HEK293 (cell line): Measurements from ENCODE around the gene TUBD1.

Source experiments
- GFI1B ChIP-seq: fragments of 450-650 bp; formaldehyde crosslinking; IDR thresholded peaks from 2 replicates; pipeline ENCODE4 v1.5.1; 2016; ENCODE audit warnings: missing biosample characterization, missing genetic modification characterization
- HIC1 ChIP-seq: fragments of 450-650 bp; formaldehyde crosslinking; IDR thresholded peaks from 2 replicates; pipeline ENCODE4 v1.5.1; 2016; ENCODE audit warnings: missing biosample characterization, missing genetic modification characterization
- KLF1 ChIP-seq: fragments of 450-650 bp; formaldehyde crosslinking; IDR thresholded peaks from 2 replicates; pipeline ENCODE4 v1.5.1; 2016; ENCODE audit warnings: missing biosample characterization, missing genetic modification characterization
- KLF10 ChIP-seq: fragments of 450-650 bp; IDR thresholded peaks from 2 replicates; pipeline ENCODE4 v1.5.1; 2018; ENCODE audit warnings: missing biosample characterization, mild to moderate bottlenecking, missing genetic modification characterization
- KLF16 ChIP-seq: fragments of 450-650 bp; formaldehyde crosslinking; IDR thresholded peaks from 2 replicates; pipeline ENCODE4 v1.5.1; 2017; ENCODE audit warnings: missing biosample characterization, missing genetic modification characterization
- KLF8 ChIP-seq: fragments of 450-650 bp; formaldehyde crosslinking; IDR thresholded peaks from 2 replicates; pipeline ENCODE4 v1.5.1; 2016; ENCODE audit warnings: missing biosample characterization, missing genetic modification characterization
- MEIS1 ChIP-seq: sonication (generic); formaldehyde crosslinking; IDR thresholded peaks from 2 replicates; pipeline ENCODE4 v1.8.1; 2022; ENCODE audit warnings: missing genetic modification reagents, mild to moderate bottlenecking, borderline replicate concordance
- PRDM1 ChIP-seq: fragments of 450-650 bp; formaldehyde crosslinking; IDR thresholded peaks from 2 replicates; pipeline ENCODE4; 2016; ENCODE audit warnings: missing biosample characterization, missing genetic modification characterization
- SP3 ChIP-seq: fragments of 450-650 bp; formaldehyde crosslinking; IDR thresholded peaks from 2 replicates; pipeline ENCODE4 v1.5.1; 2016; ENCODE audit warnings: missing biosample characterization, missing genetic modification characterization
- TRIM28 ChIP-seq: IDR thresholded peaks from 2 replicates; pipeline ENCODE4 v1.6.1; 2011; ENCODE audit warnings: low read length, control low read depth, borderline replicate concordance
- WT1 ChIP-seq: fragments of 450-650 bp; formaldehyde crosslinking; IDR thresholded peaks from 2 replicates; pipeline ENCODE4 v1.5.1; 2016; ENCODE audit warnings: missing biosample characterization, missing genetic modification characterization
- ZBTB7A ChIP-seq: fragments of 450-650 bp; formaldehyde crosslinking; IDR thresholded peaks from 2 replicates; pipeline ENCODE4 v1.5.1; 2016; ENCODE audit warnings: low read depth, missing biosample characterization, missing genetic modification characterization
- ZNF132 ChIP-seq: fragments of 450-650 bp; formaldehyde crosslinking; IDR thresholded peaks from 2 replicates; pipeline ENCODE4 v1.5.1; 2017; ENCODE audit warnings: missing biosample characterization, missing genetic modification characterization, borderline replicate concordance
- ZNF140 ChIP-seq: fragments of 450-650 bp; formaldehyde crosslinking; IDR thresholded peaks from 2 replicates; pipeline ENCODE4 v1.5.1; 2016; ENCODE audit warnings: missing biosample characterization, missing genetic modification characterization
- ZNF24 ChIP-seq: fragments of 450-650 bp; formaldehyde crosslinking; IDR thresholded peaks from 2 replicates; pipeline ENCODE4 v1.5.1; 2016; ENCODE audit warnings: missing biosample characterization, missing genetic modification characterization
- ZNF354C ChIP-seq: fragments of 450-650 bp; formaldehyde crosslinking; IDR thresholded peaks from 2 replicates; pipeline ENCODE4 v1.5.1; 2016; ENCODE audit warnings: missing biosample characterization, missing genetic modification characterization, low read depth, borderline replicate concordance
- ZNF366 ChIP-seq: fragments of 450-650 bp; formaldehyde crosslinking; conservative IDR thresholded peaks from 2 replicates; pipeline ENCODE4 v1.5.1; 2016; ENCODE audit warnings: missing biosample characterization, missing genetic modification characterization
- ZNF394 ChIP-seq: fragments of 450-650 bp; formaldehyde crosslinking; IDR thresholded peaks from 2 replicates; pipeline ENCODE4 v1.5.1; 2016; ENCODE audit warnings: missing biosample characterization, missing genetic modification characterization, mild to moderate bottlenecking, moderate library complexity, borderline replicate concordance
- ZNF514 ChIP-seq: fragments of 450-650 bp; formaldehyde crosslinking; IDR thresholded peaks from 2 replicates; pipeline ENCODE4 v1.5.1; 2016; ENCODE audit warnings: missing biosample characterization, missing genetic modification characterization
- ZNF530 ChIP-seq: fragments of 450-650 bp; formaldehyde crosslinking; IDR thresholded peaks from 2 replicates; pipeline ENCODE4 v1.5.1; 2016; ENCODE audit warnings: low read depth, missing biosample characterization, missing genetic modification characterization
- ZNF548 ChIP-seq: fragments of 450-650 bp; formaldehyde crosslinking; IDR thresholded peaks from 2 replicates; pipeline ENCODE4 v1.5.1; 2016; ENCODE audit warnings: missing biosample characterization, missing genetic modification characterization
- ZNF555 ChIP-seq: fragments of 450-650 bp; formaldehyde crosslinking; conservative IDR thresholded peaks from 2 replicates; pipeline ENCODE4 v1.5.1; 2017; ENCODE audit warnings: missing biosample characterization, mild to moderate bottlenecking, missing genetic modification characterization, inconsistent platforms
- ZNF558 ChIP-seq: fragments of 450-650 bp; formaldehyde crosslinking; IDR thresholded peaks from 2 replicates; pipeline ENCODE4 v1.5.1; 2016; ENCODE audit warnings: missing biosample characterization, missing genetic modification characterization
- ZNF561 ChIP-seq: fragments of 450-650 bp; IDR thresholded peaks from 2 replicates; pipeline ENCODE4 v1.5.1; 2018; ENCODE audit warnings: missing biosample characterization, missing genetic modification characterization, borderline replicate concordance
- ZNF660 ChIP-seq: fragments of 450-650 bp; IDR thresholded peaks from 2 replicates; pipeline ENCODE4 v1.5.1; 2018; ENCODE audit warnings: missing biosample characterization, mild to moderate bottlenecking, missing genetic modification characterization
- ZNF677 ChIP-seq: fragments of 450-650 bp; IDR thresholded peaks from 2 replicates; pipeline ENCODE4 v1.5.0; 2018; ENCODE audit warnings: missing biosample characterization, mild to moderate bottlenecking, missing genetic modification characterization, moderate library complexity
- ZNF692 ChIP-seq: fragments of 450-650 bp; formaldehyde crosslinking; IDR thresholded peaks from 2 replicates; pipeline ENCODE4 v1.5.1; 2016; ENCODE audit warnings: missing biosample characterization, missing genetic modification characterization
- TF ChIP-seq, protein P1 (sequence below): fragments of 450-650 bp; IDR thresholded peaks from 2 replicates; pipeline ENCODE4 v1.5.1; 2018; ENCODE audit warnings: missing biosample characterization, missing genetic modification characterization
- TF ChIP-seq, protein P2 (sequence below): fragments of 450-650 bp; formaldehyde crosslinking; IDR thresholded peaks from 2 replicates; pipeline ENCODE4 v1.5.1; 2016; ENCODE audit warnings: missing biosample characterization, missing genetic modification characterization
- TF ChIP-seq, protein P3 (sequence below): fragments of 450-650 bp; formaldehyde crosslinking; IDR thresholded peaks from 2 replicates; pipeline ENCODE4 v1.5.1; 2016; ENCODE audit warnings: missing biosample characterization, missing genetic modification characterization, borderline replicate concordance

The TUBD1 gene

GRCh38 chr17:59837308-59838051, 55.3 kb downstream of the TUBD1 start (continued):
- peak; percentile 24 for TF ChIP-seq PRDM1 (tag by site-specific recombination)
- peak; percentile 78 for TF ChIP-seq SP3 (tag by site-specific recombination)
- peak; percentile 46; the same call in 1 of the 2 replicates for TF ChIP-seq KLF16 (tag by site-specific recombination)
- TF ChIP-seq ZNF24 (tag by site-specific recombination) = peak; percentile 72; the same call in 1 of the 2 replicates
- no peak for TF ChIP-seq ZNF530 (tag by site-specific recombination)
- peak; percentile 40; the same call in 1 of the 2 replicates for TF ChIP-seq ZNF660 (tag by site-specific recombination)
- no peak for TF ChIP-seq ZNF132 (tag by site-specific recombination)
- TF ChIP-seq ZNF354C (tag by site-specific recombination) = no peak
- TF ChIP-seq, protein P1, sequence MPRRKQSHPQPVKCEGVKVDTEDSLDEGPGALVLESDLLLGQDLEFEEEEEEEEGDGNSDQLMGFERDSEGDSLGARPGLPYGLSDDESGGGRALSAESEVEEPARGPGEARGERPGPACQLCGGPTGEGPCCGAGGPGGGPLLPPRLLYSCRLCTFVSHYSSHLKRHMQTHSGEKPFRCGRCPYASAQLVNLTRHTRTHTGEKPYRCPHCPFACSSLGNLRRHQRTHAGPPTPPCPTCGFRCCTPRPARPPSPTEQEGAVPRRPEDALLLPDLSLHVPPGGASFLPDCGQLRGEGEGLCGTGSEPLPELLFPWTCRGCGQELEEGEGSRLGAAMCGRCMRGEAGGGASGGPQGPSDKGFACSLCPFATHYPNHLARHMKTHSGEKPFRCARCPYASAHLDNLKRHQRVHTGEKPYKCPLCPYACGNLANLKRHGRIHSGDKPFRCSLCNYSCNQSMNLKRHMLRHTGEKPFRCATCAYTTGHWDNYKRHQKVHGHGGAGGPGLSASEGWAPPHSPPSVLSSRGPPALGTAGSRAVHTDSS (tag by site-specific recombination) = no peak
- TF ChIP-seq TRIM28 = peak; percentile 57; the same call in 1 of the 2 replicates
- TF ChIP-seq ZNF555 (tag by site-specific recombination) = no peak
- TF ChIP-seq ZNF558 (tag by site-specific recombination) = no peak
- no peak for TF ChIP-seq ZNF677
- no peak for TF ChIP-seq ZNF140 (tag by site-specific recombination)
- TF ChIP-seq KLF1 (tag by site-specific recombination) = no peak
- peak; percentile 78 for TF ChIP-seq ZNF692 (tag by site-specific recombination)
- peak; percentile 62; the same call in 1 of the 2 replicates for TF ChIP-seq KLF10
- peak; percentile 22; the same call in 1 of the 2 replicates for TF ChIP-seq ZNF394 (tag by site-specific recombination)
- TF ChIP-seq ZNF514 = no peak
- TF ChIP-seq ZNF548 = no peak
- TF ChIP-seq GFI1B = no peak
- TF ChIP-seq, protein P2, sequence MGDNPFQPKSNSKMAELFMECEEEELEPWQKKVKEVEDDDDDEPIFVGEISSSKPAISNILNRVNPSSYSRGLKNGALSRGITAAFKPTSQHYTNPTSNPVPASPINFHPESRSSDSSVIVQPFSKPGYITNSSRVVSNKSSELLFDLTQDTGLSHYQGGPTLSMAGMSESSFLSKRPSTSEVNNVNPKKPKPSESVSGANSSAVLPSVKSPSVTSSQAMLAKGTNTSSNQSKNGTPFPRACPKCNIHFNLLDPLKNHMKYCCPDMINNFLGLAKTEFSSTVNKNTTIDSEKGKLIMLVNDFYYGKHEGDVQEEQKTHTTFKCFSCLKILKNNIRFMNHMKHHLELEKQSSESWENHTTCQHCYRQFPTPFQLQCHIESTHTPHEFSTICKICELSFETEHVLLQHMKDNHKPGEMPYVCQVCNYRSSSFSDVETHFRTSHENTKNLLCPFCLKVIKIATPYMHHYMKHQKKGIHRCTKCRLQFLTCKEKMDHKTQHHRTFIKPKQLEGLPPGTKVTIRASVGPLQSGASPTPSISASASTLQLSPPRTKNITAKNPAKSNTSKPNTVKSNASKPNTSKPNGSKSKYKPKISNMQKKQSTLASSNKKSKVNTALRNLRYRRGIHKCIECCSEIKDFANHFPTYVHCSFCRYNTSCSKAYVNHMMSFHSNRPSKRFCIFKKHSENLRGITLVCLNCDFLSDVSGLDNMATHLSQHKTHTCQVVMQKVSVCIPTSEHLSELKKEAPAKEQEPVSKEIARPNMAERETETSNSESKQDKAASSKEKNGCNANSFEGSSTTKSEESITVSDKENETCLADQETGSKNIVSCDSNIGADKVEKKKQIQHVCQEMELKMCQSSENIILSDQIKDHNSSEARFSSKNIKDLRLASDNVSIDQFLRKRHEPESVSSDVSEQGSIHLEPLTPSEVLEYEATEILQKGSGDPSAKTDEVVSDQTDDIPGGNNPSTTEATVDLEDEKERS = no peak
- no peak for TF ChIP-seq ZBTB7A (tag by site-specific recombination)
- TF ChIP-seq HIC1 (tag by site-specific recombination) = 0 out of 2 replicates have a peak, but pooled peaks have one; percentile 11
- peak; percentile 84 for TF ChIP-seq WT1
- no peak for TF ChIP-seq ZNF561 (tag by site-specific recombination)
- TF ChIP-seq, protein P3, sequence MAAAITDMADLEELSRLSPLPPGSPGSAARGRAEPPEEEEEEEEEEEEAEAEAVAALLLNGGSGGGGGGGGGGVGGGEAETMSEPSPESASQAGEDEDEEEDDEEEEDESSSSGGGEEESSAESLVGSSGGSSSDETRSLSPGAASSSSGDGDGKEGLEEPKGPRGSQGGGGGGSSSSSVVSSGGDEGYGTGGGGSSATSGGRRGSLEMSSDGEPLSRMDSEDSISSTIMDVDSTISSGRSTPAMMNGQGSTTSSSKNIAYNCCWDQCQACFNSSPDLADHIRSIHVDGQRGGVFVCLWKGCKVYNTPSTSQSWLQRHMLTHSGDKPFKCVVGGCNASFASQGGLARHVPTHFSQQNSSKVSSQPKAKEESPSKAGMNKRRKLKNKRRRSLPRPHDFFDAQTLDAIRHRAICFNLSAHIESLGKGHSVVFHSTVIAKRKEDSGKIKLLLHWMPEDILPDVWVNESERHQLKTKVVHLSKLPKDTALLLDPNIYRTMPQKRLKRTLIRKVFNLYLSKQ = no peak
- TF ChIP-seq MEIS1 (CRISPR knock-in tag) = 0 out of 2 replicates have a peak, but pooled peaks have one; percentile 43
- peak; percentile 58; the same call in 1 of the 2 replicates for TF ChIP-seq KLF8 (tag by site-specific recombination)
- peak; percentile 96 for TF ChIP-seq ZNF366
